HFF-Myc (cell line): ENCODE data around the gene NPFFR2.

Experiments used
- DNase-seq: peaks from one replicate; pipeline ENCODE4 v3.0.0-alpha.2; 2011; ENCODE audit warnings: low read depth; ENCODE audit errors: extremely low read depth
- H3K4me3 ChIP-seq: replicated peaks from 2 replicates; pipeline ENCODE4 v1.5.1; 2011; ENCODE audit warnings: low read depth, mild to moderate bottlenecking, control low read depth, low read length
- CTCF ChIP-seq: IDR thresholded peaks from 2 replicates; pipeline ENCODE4 v1.5.1; 2012; ENCODE audit warnings: mild to moderate bottlenecking, low read depth, low read length, control low read depth; ENCODE audit errors: missing control alignments

Gene NPFFR2

GRCh38 chr4:72031868-72032608, at the start of gene NPFFR2:
TSS of gene NPFFR2 (plus strand) at chr4:72032000. CDS start at chr4:72128592, 96,592 bp downstream.
- no peak within 1 kb of the TSS for H3K4me3 ChIP-seq
- DNase-seq, result no peak
- TF ChIP-seq CTCF, result no peak

GRCh38 chr4:71992571-71993312, 39.1 kb upstream of the NPFFR2 start:
- H3K4me3 ChIP-seq, result no peak overlapping the region
- TF ChIP-seq CTCF, result no peak
- DNase-seq, result no peak

GRCh38 chr4:71994559-71994958, 37.2 kb upstream of the NPFFR2 start:
- H3K4me3 ChIP-seq, result no peak overlapping the region
- DNase-seq, result no peak
- TF ChIP-seq CTCF, result no peak

- TF ChIP-seq CTCF, result no peak
- no peak overlapping the region for H3K4me3 ChIP-seq
- no peak for DNase-seq
These were observed 36.5 kb upstream of the NPFFR2 start for GRCh38 chr4:71995297-71995696.

- no peak overlapping the region for H3K4me3 ChIP-seq
- no peak for DNase-seq
- no peak for TF ChIP-seq CTCF
These were observed 25.2 kb upstream of the NPFFR2 start for GRCh38 chr4:72006586-72006985.

GRCh38 chr4:72011906-72012305, 19.9 kb upstream of the NPFFR2 start:
- no peak for TF ChIP-seq CTCF
- no peak for DNase-seq
- no peak overlapping the region for H3K4me3 ChIP-seq
